Measurements from ENCODE around the gene SNRNP48.

- TF ChIP-seq EZH2 (IDR thresholded peaks at IDR 0.05; ENCODE audit: low read length), result no peak
- no peak for TF ChIP-seq CTCF (optimal IDR thresholded peaks at IDR 0.05 in 1 of 3, IDR thresholded peaks at IDR 0.05 in 1 of 3, conservative IDR thresholded peaks at IDR 0.05 in 1 of 3; ENCODE audit: extremely low read depth in 1 of 3, insufficient read depth in 2 of 3, low read length in 3 of 3)
These were observed 50.0 kb downstream of the SNRNP48 start for GRCh38 chr6:7640016-7640415.
